Measurements from ENCODE around the gene HGD. TPM values are rescaled to one million over a fixed set of nuclear protein-coding genes. Genes with fewer than 3 reads are reported as not detected.
"Not testable (repeated sequence)": the region's sequence is repeated elsewhere in the genome, so short reads cannot be mapped to it uniquely, and the experiment has no call there.

The HGD gene
- total RNA-seq, 2 donors from 2014 or later = 0.41 TPM; not detected in 1

GRCh38 chr3:120678984-120679383, 3.1 kb downstream of the HGD start:
- Histone ChIP-seq H3K36me3 (no peaks in the 10 kb centered on the region), H3K4me3 (no peak overlapping the region), H3K4me1 (peaks cover 0 to 15% of the 10 kb centered on the region in 2 donors), H3K27me3 (no peaks in the 10 kb centered on the region), H3K27ac (peak overlapping the region in 1 of 2 donors; percentile 21), H3K9me3 (no peaks in the 10 kb centered on the region)
- no peak for DNase-seq (ENCODE audit: low spot score)
- TF ChIP-seq CTCF (IDR thresholded peaks at IDR 0.05) = no peak

- Histone ChIP-seq H3K27me3 (no peaks in the 10 kb centered on the region), H3K4me3 (no peak overlapping the region), H3K27ac (peak overlapping the region in 1 of 2 donors; percentile 21), H3K36me3 (no peaks in the 10 kb centered on the region), H3K4me1 (peaks cover 0 to 15% of the 10 kb centered on the region in 2 donors), H3K9me3 (no peaks in the 10 kb centered on the region)
- no peak for TF ChIP-seq CTCF (IDR thresholded peaks at IDR 0.05)
- peak; percentile 64 for DNase-seq (ENCODE audit: low spot score)
Measured at GRCh38 chr3:120678331-120678947, 3.6 kb downstream of the HGD start.

GRCh38 chr3:120677193-120677592, 4.8 kb downstream of the HGD start:
- not testable (repeated sequence) for H3K9me3 ChIP-seq; DNase-seq (ENCODE audit: low spot score); H3K27ac ChIP-seq; H3K27me3 ChIP-seq; H3K4me3 ChIP-seq; H3K36me3 ChIP-seq
- peaks cover 0 to 15% of the 10 kb centered on the region in 2 donors for H3K4me1 ChIP-seq

GRCh38 chr3:120673116-120673515, 8.9 kb downstream of the HGD start:
- Histone ChIP-seq H3K36me3 (no peaks in the 10 kb centered on the region), H3K27me3 (no peaks in the 10 kb centered on the region), H3K27ac (no peak overlapping the region), H3K9me3 (no peaks in the 10 kb centered on the region), H3K4me3 (no peak overlapping the region), H3K4me1 (peaks cover 0 to 2% of the 10 kb centered on the region in 2 donors)
- no peak for TF ChIP-seq CTCF (IDR thresholded peaks at IDR 0.05)
- DNase-seq (ENCODE audit: low spot score) = no peak

- Histone ChIP-seq H3K36me3 (no peaks in the 10 kb centered on the region), H3K27ac (no peak overlapping the region), H3K27me3 (no peaks in the 10 kb centered on the region), H3K9me3 (no peaks in the 10 kb centered on the region), H3K4me1 (no peaks in the 10 kb centered on the region), H3K4me3 (no peak overlapping the region)
- no peak for DNase-seq (ENCODE audit: low spot score)
- no peak for TF ChIP-seq CTCF (IDR thresholded peaks at IDR 0.05)
Measured at GRCh38 chr3:120670576-120670975, 11.5 kb downstream of the HGD start.

- Histone ChIP-seq H3K4me1 (no peaks in the 10 kb centered on the region), H3K9me3 (no peaks in the 10 kb centered on the region), H3K4me3 (no peak overlapping the region), H3K27ac (no peak overlapping the region), H3K27me3 (no peaks in the 10 kb centered on the region), H3K36me3 (no peaks in the 10 kb centered on the region)
- TF ChIP-seq CTCF (IDR thresholded peaks at IDR 0.05) = no peak
- no peak for DNase-seq (ENCODE audit: low spot score)
Measured at GRCh38 chr3:120664926-120665325, 17.1 kb downstream of the HGD start.
